Gastroesophageal sphincter (tissue), 3 donors: ENCODE results near the gene YKT6.

Experiments
- POLR2A ChIP-seq, 2 donors: fragments of 450-650 bp; IDR thresholded peaks; one replicate each; pipeline ENCODE4 v1.6.1; 2017; ENCODE audit warnings: antibody characterized with exemption in 2 of 2, mild to moderate bottlenecking in 2 of 2, moderate library complexity in 1 of 2
- TF ChIP-seq, protein P1 (sequence below), 4 experiments: fragments of 200-600 bp in 2 of 4; fragments of 450-650 bp in 2 of 4; sonication (generic) in 1 of 4; IDR thresholded peaks; one replicate each; pipeline ENCODE4 v1.5.1; 2017 to 2019; ENCODE audit warnings: antibody characterized with exemption in 4 of 4, mild to moderate bottlenecking in 2 of 4, moderate library complexity in 2 of 4

DNA sequence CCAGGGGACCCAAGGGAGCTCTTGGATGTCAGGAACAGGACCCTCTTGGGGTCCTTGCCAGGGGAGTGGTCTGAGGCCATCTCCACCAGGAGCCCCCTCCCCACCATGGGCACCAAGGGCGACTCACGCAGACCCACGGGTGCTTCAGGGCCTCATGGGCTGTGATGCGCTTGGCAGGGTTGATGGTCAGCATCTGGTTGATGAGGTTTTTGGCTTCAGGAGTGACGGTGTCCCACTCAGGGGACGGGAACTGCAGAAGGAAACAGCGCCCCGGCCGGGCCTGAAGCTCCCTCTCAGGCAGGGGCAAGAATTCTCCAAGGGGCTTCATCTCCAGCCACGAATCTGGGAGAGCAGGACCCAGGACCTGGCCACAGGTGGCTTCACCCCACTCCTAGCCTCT is 41.3 kb downstream of the YKT6 start:
- TF ChIP-seq, protein P1, sequence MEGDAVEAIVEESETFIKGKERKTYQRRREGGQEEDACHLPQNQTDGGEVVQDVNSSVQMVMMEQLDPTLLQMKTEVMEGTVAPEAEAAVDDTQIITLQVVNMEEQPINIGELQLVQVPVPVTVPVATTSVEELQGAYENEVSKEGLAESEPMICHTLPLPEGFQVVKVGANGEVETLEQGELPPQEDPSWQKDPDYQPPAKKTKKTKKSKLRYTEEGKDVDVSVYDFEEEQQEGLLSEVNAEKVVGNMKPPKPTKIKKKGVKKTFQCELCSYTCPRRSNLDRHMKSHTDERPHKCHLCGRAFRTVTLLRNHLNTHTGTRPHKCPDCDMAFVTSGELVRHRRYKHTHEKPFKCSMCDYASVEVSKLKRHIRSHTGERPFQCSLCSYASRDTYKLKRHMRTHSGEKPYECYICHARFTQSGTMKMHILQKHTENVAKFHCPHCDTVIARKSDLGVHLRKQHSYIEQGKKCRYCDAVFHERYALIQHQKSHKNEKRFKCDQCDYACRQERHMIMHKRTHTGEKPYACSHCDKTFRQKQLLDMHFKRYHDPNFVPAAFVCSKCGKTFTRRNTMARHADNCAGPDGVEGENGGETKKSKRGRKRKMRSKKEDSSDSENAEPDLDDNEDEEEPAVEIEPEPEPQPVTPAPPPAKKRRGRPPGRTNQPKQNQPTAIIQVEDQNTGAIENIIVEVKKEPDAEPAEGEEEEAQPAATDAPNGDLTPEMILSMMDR (IDR thresholded peaks at IDR 0.05): no peak
- no peak for TF ChIP-seq POLR2A (IDR thresholded peaks at IDR 0.05)
